Measurements from ENCODE around the gene EFNA1. TPM values are rescaled to one million over a fixed set of nuclear protein-coding genes. Genes with fewer than 3 reads are reported as not detected.
A peak's percentile ranks its signal among the peaks of the same experiment; 100 is the strongest.

The EFNA1 gene
- total and polyA plus RNA-seq, 2 of the 13 experiments (the other 11 are each of a cell fraction or from before 2014, with no cell fraction given): 81.8 to 874 TPM

DNA sequence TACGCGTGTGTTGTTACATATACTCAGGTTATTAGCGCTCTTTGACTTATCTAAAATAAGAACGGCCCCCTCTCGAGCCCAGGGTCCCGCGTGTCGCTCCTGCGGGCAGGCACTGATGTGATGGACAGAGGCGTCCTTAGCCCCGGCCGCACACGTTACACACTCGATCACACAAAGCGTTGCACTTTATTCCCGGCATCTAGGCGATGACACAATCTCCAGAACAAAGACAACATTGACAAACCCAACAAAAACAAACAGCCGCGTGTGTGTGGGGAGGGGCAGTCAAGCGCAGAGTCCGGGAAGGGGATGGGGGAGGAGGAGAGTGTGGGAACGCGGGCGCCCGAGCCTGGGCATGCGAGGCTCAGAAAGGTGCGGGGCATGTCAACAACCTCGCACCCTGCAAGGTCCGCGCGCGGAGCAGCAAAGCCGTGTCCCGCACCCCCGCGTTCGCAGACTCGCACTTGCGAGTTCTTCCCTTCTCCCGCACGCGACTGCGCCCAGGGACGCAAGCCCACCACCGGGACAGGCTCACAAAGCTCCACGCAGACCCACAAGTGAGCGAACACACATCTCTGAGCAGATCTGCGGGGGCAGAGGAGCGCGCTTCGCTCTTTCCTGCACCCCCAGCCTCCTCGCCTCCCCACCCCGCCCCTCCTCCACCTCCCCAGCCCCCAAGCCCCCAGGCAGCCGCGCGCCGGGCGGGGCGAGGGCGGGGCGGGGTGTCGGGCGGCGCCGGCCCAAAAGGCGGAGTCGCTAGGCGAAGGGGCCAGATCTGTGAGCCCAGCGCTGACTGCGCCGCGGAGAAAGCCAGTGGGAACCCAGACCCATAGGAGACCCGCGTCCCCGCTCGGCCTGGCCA is at the start of gene EFNA1 (continued):
- peak; percentile 30; the same call in 1 of the 2 replicates for TF ChIP-seq ZNF318 (CRISPR knock-in tag; IDR thresholded peaks at IDR 0.05)
- no peak for TF ChIP-seq SUZ12 (IDR thresholded peaks at IDR 0.05; ENCODE audit: low read depth, low read length)
- TF ChIP-seq ZNF326 (CRISPR knock-in tag; IDR thresholded peaks at IDR 0.05; ENCODE audit: borderline replicate concordance): no peak
- TF ChIP-seq HNRNPUL1 (IDR thresholded peaks at IDR 0.05; ENCODE audit: low read depth, low read length): no peak
- TF ChIP-seq, protein P1, sequence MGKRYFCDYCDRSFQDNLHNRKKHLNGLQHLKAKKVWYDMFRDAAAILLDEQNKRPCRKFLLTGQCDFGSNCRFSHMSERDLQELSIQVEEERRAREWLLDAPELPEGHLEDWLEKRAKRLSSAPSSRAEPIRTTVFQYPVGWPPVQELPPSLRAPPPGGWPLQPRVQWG (CRISPR knock-in tag; IDR thresholded peaks at IDR 0.05; ENCODE audit: borderline replicate concordance, low read depth): no peak
- TF ChIP-seq PAXIP1 (CRISPR knock-in tag; conservative IDR thresholded peaks at IDR 0.05): peak; percentile 94
- peak; percentile 97 for TF ChIP-seq FOXO1 (CRISPR knock-in tag; IDR thresholded peaks at IDR 0.05)
- TF ChIP-seq, protein P2, sequence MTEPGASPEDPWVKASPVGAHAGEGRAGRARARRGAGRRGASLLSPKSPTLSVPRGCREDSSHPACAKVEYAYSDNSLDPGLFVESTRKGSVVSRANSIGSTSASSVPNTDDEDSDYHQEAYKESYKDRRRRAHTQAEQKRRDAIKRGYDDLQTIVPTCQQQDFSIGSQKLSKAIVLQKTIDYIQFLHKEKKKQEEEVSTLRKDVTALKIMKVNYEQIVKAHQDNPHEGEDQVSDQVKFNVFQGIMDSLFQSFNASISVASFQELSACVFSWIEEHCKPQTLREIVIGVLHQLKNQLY (CRISPR knock-in tag; IDR thresholded peaks at IDR 0.05): peak; percentile 91; the same call in 1 of the 2 replicates

Data from HepG2 (cell line).